HG03457 (cell line): ENCODE data around the gene OSTF1.

Source experiments
- ATAC-seq: cut with Tn5 transposase; IDR thresholded peaks from one replicate; pipeline ENCODE4 v1.9.1; 2021; ENCODE audit warnings: moderate number of reproducible peaks; ENCODE audit not compliant: unreplicated experiment

Gene OSTF1

DNA sequence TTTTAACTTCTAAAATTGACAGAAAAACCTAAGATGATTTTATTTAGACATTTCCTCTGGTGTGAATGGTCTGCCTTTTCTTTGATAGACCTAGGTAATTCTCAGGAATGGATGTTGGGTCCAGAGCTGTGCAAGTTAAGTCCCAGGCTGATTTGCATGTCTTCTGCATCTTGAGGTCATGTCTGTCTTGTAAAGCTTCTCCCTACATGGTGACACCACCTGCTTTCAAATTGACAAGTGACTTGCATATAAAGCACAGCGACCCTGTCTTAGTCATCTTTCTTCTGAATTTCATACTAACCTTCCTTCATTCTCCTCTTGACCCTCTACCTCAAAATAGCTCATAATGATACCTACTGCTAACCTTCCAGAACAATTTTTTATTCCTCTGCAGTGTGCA lies 29.2 kb downstream of the OSTF1 start:
- no peak for ATAC-seq

DNA sequence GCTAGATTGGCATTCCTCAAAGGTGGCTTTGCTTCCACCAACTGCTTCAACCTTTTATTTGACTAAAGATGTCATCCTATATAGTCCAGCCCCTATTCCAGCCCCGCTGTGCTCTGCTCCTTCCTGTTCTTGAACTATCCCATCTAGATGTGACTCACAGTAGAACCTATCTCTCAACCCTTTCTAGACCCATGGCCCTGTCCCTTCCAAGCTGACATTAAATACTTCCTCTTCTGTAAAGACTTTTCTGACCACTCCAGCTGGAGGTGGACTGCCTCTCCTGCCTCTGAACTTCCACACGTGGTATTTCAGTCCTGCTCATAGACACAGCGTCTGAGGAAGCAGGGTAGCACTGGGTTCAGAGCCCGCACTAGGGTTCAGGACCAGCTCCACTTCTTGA lies 32.4 kb downstream of the OSTF1 start:
- no peak for ATAC-seq

DNA sequence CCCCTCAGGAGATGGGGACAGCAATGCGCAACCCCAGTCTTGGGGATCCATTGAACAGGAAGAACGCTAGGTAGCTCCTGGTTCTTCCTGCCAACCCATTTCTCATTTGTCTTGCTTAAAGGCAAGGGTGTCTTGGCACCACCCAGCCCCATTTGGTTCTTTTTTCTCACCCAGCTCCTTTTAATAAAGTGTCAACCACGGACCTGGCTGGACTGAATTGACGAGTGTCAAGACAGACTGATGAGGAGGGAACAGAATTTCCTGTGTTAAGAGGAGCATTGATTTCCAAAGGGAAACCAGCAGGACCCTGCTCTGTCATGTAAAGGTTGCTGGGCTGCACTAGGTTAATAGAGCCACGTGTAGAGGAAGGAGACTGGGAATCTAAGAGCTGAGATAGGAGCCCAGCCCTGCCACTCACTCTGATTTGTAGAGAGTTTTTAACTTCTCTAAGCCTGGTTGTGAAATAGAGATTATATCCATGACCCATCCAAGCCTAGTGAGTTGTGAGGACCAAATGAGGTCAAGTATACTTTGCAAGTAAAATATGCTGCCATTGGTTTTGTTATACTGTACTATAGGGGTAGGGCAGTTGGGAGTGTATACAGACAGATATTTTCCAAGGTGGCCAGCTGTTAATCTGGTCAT lies 33.7 kb downstream of the OSTF1 start:
- ATAC-seq: no peak

DNA sequence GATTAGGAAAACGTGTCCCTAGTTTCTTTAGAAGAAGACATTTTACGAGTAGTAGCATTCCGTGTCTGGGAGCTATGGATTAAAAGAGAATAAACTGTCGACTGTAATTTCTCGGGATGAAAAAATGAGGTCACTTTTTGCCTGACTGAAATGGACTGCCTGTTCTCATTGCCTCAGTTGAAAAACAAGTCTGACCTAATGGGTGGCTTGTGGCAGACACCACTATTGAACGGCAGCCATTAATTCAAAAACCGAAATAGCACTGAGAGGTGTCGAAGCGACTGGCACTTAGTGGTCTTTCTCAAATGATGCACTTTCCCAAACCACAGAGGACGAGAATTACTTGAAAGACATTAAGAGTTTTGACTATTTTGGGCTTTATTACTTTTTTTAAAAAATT lies 35.4 kb downstream of the OSTF1 start:
- no peak for ATAC-seq

DNA sequence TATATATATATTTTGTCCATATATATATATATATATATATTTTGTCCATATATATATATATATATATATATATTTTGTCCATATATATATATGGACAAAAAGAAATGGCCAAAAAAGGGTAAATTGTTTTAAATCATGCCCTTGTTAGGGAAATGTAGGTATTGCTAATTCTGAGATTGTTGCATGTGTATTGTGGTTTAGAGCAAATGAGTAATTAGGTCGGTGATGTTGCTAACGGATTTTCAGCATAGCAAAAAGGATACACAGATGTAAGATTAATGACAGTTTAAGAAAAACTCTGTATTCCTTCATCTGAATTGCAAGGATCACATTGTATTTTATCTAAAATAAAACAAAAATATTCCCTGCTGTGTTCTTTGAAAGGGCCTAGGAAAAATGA lies 40.2 kb downstream of the OSTF1 start:
- no peak for ATAC-seq

DNA sequence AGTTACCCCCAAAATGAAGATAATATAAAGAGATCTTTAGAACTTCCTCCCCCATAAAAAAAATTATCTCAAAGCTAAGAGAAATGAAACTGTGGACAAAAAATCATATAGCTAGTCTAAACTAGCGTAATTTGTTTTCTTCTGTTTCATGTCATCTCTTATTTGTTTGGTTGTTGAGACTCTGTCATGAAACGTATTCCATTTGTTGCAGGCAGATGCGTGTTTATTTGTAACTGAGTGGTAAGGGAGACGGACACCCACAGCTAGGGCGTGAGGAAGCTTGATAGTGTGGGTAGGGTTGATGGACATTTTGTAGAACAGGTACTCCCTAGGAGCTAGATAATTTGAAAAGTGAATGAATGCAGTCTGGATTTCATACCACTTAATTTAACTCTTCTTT lies 41.9 kb downstream of the OSTF1 start:
- ATAC-seq: no peak

DNA sequence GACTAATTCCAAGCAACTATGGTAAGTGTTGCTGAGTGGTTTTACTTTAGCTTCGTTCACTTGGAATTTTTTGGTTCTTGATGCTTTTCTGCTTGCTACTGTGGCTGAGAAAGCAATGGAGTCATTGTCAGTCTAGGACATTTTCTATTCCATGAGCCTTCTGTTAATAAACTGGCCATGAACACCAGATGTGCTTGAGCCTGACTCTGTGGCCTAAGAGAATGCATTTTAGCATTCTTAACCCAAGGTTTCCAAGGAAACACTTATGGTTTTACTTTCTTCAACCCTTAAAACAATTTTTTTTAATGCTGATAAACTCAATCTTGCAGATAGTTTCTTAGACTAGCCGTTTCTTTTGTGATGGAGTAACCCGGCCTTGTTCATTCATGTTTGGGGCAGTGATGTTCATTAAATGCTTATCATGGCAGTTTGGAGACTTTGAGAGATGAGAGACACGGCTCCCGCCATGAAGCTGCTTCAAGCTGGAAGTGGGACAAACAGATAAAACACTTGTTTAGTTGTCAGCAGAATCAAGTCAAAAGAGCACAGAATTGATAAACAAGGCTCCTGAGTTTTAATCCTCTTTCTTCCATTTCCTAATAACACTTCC lies 42.4 kb downstream of the OSTF1 start:
- ATAC-seq: no peak

DNA sequence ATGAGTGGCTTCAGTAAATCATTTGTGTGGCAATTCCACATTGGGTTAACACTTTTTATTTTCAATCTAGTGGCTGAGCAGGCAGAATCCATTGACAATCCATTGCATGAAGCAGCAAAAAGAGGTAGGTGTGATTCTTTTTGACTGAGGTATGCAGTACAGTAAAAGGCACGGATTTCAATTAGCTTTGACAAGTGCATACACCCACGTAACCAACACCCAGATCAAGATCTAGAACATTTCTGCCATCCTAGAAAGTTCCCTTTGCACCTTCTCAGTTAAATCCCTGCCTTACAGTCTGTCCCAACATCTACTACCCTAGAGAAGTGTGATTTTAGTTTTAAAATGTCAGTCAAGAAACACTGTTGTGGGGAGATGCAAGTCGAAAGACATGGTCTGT lies 43.4 kb downstream of the OSTF1 start:
- no peak for ATAC-seq

DNA sequence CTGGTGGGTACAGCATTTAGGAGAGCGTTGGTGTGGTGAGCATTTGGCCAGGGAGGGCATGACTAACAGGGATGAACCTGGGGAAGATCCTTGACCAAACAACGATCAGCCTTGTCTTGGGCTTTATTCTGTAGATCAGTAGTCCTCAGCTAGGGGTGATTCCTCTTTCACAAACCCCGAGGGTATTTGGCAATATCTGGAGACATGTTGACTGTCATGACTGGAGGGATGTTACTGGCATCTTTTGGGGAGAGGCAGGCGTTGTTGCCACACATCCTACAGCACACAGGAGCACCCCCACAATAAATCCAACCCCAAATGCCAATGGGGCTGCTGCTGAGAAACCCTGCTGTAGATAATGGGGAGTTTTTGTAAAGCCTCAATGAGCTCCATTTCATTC lies 43.9 kb downstream of the OSTF1 start:
- ATAC-seq: no peak

DNA sequence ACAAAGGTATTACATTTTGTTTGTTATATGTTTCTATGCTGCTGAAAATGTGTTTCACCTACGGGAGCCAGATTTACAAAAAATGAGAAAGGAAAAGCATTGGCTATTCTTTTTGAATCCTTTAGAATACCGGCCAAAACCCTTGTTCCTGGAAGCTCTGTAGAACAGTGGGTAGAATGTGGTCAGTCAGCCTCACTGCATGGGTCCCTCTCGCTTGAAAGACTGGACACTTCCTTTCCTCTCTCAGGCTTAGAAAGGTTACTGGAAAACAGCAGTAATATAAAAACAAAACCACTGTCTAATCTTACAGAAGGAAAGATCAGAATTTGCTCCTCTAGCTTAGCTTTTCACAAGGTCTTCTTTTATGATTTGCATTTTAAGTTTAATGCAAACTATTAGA lies 45.1 kb downstream of the OSTF1 start:
- ATAC-seq: no peak

DNA sequence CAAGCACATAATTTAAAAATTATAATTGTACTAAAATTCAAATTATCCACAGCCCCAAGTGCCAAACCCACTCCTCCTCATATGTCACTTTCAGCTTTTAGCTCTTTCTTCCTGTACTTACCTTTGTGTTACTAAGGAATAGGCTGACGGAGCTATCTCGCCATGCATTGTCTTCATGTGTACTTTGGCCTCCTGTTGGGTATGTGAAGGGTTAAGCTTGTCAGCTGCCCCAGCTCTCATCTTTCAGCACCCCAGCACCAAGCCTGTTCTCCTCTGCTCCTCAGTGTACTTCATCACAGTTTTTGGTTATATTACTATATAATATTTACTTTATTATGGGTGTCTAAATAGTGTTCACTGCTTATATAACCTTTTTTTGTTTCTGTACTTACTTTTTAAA lies 46.2 kb downstream of the OSTF1 start:
- ATAC-seq: no peak

DNA sequence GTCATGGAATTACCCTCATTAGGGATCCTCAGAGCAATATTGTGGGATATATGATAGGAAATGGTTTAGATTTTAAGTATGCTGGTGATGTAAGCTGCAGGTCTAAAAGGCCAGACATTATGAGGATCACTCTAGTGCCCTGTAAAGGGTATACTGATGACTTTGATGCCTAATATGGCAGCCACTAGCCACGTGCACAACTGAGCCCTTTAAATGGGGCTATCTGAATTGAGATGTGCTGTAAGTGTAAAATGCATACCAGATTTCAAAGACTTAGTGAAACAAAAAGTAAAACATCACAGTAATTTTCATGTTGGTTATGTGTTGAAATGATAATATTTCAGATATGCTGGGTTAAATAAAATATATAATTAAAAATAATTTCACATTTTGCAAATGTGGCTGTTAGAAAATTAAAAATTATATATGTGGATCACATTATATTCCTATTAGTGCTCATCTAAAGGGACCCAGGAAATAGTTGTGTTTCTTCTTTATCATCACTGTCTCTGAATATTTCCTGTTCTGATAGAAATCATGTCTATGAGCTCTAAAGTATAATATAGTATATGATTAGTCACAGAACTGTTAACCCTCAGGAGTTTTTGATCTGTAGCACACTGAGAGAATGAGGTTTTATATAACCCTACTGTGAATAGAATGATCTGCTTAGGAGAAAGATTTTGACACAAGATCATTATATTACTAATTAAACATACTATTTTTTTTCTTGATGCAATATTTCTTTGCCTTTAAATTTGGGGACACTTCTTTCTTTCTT lies 50.1 kb downstream of the OSTF1 start:
- ATAC-seq: no peak

DNA sequence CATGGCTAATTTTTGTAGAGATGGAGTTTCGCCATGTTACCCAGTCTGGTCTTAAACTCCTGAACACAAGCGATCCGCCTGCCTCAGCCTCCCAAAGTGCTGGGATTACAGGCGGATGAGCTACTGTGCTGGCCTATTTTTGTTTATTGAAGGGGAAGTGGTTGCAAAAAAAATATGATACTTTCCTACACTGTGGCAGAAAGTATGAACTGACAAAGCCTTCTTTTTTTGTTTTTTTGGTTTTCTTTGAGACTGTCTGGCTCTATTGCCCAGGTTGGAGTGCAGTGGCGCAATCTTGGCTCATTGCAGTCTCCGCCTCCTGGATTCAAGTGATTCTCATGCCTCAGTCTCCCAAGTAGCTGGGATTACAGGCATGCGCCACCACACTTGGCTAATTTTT lies 50.9 kb downstream of the OSTF1 start:
- no peak for ATAC-seq

DNA sequence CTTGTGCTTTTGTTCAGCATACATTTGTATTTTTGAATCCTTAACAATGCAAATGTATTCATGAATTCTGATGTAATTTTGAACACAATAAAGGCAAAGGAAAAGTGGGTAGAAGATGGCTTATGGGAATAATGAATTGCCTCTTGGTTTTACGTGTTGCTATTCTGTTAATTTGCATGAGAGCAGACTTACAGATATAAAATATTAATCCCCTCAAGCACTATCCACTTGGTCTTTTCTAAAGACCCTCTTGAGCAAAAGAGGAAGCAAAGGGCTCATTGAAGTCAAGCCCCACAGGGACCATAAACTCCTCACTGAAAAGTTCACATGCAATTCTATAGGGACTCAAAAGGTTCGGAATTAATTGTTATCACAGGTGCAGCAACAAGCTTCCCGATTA lies 51.9 kb downstream of the OSTF1 start:
- no peak for ATAC-seq

DNA sequence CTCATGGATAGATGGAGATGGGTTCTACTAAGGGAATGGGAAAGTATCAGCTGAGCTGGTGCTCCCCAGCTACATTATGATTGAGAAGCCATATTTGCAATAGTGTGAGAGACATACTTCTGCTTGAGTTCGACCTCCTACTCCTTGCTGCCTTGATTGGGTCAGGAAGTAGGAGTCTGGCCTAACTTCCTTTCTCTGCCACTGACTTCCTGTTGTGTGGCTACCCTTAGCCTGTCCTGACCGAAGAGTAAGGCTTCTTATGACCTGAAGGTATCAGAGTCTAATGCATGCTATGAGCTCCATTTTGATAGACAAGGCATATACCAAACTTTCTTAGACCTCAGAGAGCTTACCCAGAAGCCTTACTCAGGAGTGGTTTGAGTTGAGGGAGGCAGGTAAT lies 53.9 kb downstream of the OSTF1 start:
- no peak for ATAC-seq

DNA sequence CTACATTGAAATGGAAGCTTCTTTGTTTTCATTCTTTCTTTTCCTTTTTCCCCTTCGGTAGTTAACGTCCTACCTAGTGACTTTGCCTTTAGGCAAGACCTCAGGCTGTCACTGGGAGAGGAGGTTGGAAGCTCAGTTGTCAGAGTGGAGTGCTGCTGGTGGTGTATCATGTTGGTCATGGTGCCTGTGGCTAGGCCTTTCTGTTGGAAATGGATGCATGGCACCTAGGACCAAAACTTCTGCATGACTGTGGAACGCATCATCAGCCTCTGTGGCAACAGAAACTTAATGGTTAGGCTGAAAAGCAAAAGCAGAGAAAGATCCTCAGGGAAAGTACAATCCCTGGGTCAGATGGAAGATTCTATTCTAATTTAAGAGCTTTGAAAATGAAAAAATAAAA lies 57.9 kb downstream of the OSTF1 start:
- no peak for ATAC-seq

DNA sequence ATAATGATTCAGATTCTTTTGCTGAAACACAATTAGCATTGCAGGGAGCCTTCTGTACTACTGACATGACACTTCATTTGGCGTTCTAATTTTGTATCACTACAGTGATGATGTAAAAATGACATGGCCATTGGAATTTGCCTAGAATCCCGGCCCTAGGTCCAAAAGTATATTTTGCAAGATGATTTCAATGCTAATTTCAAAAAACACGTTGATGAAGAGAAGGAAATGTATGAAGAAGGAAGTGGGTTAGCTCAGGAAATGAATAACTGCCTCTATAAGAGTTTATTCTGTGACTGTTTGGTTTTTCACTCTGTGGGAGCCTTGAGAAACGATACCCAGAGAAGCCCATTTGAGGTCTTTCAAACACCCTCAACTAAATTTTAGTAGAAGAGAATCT lies 59.3 kb downstream of the OSTF1 start:
- ATAC-seq: no peak

DNA sequence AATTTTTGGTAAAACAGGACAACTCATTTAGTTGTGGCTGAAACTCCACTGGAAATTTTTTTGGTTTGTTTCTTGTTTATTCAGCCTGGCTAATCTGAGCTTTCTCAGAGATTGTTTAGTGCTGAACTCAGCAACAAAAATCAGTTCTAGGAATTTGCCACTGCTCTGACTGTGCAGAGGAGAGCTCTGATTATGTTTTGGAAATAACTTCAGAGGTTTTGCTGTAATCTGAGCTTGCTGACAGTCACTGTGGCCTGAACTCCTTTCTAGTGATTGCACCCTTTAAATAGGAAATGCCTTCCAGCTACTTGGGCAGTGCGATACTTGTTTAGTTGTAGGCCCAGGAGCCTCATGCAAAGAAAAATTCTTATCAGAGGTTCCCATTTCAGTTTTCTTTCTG lies 60.2 kb downstream of the OSTF1 start:
- ATAC-seq: no peak

DNA sequence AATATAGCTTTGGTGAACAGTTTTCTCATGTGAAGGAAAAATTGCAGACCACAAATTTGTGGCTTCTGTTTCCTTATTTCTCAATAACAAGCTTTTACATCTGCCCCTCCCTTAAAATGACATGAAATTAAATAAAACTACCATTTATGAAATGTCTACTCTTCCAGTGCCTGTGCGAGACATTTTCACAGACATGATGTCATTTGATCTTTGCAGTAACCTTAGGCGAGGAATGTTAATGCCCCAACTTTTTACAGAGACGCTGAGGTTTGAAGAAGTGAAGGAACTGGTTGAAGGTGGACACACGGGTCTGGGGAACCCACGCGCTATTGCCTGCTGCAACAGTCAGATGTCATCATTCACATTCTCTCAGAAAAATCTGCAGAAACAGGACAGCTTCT lies 61.5 kb downstream of the OSTF1 start:
- ATAC-seq: no peak

DNA sequence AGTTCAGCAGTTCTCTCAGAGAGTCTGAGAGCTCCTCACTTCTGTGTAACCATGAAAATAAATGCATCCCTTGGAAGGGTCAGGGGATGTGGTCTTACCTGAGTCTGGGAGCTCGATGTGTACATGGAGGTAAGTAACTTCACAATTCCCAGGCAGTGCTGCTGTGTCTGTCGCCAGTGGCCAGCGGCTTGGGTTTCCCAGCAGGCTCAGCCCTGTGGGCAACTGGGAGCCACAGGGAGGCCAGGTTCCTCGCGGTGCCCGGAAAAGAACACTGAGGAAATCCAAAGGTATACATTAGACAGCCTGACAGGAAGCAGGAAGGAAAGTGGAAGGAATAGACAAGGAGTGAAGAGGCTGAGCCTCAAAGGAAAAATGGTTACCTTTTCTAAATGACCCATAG lies 62.2 kb downstream of the OSTF1 start:
- ATAC-seq: no peak

DNA sequence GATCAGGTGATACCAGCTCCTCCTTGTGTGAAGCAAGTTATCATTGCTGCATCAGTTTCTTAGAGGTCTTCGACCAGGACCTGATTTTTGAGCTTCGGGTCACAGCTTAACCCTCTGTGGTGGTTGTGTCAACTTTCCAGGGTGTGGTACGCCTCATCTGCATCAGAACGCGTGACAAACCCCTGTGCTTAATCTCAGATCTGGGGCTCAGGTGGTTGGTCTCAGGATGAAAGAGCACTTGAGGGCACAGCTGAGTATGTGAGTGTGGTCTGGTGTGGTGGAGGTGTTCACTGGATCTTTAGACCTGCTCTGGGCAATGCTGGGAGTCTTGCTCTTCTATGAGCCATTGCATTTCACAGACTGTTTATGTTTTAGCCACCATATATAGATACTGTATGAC lies 64.1 kb downstream of the OSTF1 start:
- peak; percentile 50 for ATAC-seq

DNA sequence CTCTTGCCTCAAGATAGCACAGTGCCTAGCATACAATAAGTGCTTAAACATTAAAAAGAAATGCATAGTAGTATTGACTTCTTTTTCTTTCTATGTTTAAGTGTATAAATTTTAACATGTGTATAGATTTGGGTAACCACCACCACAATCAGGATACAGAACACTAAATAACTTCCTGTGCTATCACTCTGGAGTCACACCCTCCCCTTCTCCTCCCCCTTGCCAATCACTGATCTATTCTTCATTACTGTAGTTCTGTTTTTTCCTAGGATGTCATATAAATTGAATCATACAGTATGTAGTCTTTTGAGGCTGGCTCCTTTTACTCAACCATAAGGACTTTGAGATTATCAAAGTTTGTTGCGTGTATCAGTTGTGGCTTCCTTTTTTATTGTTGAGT lies 68.5 kb downstream of the OSTF1 start:
- no peak for ATAC-seq
